Fibroblast of skin of scalp (primary cell): ENCODE results near the gene BDNF. TPM values are rescaled to one million over a fixed set of nuclear protein-coding genes. Genes with fewer than 3 reads are reported as not detected.
"Not testable (repeated sequence)": the region's sequence is repeated elsewhere in the genome, so short reads cannot be mapped to it uniquely, and the experiment has no call there.

Source experiments
- DNase-seq: peaks from one replicate; pipeline ENCODE4 v3.0.0-alpha.2; 2013
- polyA plus RNA-seq, 2 experiments: library from polyadenylated mRNA; unstranded; fragments of 120-200 nt; gene quantifications; one replicate each; pipeline ENCODE4 v1.2.1, GENCODE V29; 2013; ENCODE audit not compliant: insufficient read length in 2 of 2

BDNF gene
- polyA plus RNA-seq (2013, experiment 1 of 2; ENCODE audit: insufficient read length): 14.4 TPM
- polyA plus RNA-seq (2013, experiment 2 of 2; ENCODE audit: insufficient read length): 15.1 TPM

DNA sequence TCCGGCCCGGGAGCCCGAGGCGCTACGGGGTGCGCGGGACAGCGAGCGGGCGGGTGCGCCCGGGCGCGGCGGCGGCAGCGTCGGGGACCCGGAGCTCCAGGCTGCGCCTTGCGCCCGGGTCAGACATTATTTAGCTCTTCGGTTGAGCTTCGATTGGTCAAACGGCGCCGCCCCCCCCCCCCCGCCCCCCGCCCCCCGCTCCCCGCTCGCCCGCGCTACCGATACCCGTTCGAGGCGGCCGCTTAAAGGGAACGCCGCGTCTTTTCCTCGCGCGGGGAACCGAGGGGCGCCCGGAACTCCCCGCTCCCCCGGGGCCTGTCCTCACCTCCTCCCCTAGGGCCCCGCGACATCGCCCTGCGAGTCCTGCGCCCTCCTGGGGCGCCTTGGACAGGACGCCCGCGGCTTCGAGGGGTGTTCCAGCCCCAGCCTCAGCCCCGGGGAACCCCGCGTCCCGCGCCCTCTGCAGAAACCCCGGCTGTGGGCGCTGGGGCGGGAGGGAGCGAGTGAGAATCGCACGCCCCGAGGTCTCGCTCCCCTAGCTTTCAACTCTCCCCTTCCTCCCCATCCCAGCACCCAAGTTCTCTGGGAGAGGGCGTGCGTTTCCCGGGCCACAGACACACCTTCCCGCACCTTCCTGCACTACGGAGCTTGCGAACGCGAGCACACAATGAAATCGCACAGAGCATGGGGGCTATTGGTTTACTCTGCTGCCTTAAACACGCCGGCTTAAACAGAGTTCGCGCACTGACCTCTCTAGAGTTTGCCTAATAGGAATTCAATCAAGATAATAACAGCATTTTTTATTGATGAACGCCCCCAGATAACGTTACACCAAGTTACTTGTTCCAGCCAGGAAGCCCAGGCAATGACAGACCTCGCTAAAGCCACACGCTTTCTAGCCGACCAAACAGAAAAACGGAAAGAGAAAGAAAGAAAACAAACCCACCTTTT, at the start of gene BDNF:
BDNF (minus strand) TSS at position 105 of the 951 bp plus-strand sequence. CDS start 41,891 bp downstream, outside the sequence.
- DNase-seq: peak; percentile 62

DNA sequence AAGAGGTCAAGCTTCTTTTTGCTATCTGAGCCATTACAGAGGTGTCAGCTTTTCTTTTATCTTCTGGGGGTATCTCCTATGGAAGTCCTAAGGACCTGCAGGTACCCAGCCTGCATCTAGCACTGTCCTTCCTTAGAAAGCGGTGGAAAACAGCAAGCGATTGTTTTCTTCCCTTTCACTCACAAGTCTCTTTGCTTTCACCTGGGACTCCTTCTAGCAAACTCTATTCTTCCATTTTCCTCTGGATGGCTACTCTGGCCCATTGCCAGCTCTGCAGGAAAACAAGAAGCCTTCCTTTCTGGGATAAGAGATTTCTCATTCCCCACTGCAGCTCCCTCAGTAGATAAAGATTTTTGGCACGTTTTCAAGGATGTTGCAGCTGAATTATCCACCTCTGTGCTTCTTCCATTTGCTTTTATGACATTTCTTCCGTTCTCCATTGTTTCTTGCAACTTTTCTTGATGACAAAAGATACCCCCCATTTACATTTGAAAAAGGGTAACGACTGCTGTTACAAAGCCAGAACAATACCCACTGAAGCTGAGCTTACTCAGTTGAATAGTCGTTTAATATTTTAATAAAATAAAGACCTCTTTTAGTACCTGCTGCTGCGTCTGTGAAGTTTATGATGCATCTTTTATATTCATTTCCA, 40.2 kb upstream of the BDNF start:
- DNase-seq: no peak

DNA sequence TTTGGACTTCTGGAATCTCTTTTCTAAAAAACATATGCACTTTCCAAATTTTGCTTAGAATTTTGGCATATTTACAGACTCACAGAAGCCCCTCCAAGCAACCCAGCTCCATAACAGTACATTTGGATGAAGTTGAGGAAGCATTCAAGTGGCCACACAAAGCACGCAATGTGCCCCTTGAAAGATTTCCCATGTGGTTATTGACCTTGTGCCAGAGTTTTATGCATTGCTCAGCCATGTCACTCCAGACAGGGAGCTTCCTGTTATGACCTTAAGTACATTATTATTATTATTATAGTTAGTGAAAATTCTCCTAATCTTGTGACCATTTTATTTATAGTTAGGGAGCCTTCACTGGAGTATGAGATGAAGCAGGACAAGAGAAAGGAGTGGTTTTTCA, 35.0 kb upstream of the BDNF start:
- no peak for DNase-seq

DNA sequence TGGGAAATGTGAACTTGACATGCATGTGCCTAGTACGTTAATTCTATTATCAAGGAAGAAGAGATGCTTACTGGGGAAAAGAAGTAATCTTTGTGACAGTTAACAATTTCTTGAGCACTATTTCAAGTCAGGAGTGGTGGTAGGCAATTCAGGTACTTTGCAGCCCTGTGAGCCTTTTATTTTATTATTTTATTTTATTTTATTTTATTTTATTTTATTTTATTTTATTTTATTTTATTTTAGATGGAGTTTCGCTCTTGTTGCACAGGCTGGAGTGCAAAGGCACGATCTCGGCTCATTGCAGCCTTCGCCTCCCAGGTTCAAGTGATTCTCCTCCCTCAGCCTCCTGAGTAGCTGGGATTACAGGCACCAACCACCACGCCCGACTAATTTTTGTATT, 31.5 kb upstream of the BDNF start:
- DNase-seq: not testable (repeated sequence)

DNA sequence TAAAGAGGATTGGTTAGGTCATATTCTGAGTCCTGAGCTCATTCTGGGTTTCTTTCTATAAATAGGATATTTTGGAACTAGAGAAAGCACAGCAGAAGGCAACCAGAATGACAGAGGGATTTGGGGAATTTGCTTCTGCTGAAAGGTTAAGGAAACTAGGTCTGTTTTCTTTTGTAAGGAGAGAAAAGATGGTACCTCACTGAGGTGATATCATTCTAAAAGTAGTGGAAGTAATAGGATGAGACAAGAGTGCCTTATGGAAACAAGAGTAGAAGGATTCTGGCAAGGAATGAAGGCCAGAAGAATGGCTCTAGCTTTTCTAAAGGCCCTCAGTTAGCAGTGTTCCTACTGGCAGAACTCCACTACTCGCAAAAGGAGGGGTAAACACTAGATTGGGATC, 26.7 kb upstream of the BDNF start:
- no peak for DNase-seq

DNA sequence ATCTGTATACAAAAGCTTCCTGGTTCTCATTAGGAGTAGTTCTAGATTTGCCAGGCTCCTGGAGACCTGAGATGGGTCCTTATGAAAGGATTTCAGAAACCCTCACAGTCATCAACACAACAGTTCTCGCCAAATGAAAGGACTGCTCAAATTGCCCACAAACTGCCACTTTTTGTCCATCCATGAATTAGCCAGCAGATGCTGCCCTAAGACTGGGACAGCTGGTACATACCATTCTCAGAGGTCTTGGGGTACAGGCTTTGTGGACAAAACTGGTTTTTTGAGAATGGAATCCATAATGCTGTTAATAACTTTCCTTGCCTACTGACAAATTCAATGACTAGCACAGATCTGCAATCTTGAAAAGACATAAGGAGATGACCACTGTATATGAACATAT, 23.4 kb upstream of the BDNF start:
- DNase-seq: peak; percentile 24

DNA sequence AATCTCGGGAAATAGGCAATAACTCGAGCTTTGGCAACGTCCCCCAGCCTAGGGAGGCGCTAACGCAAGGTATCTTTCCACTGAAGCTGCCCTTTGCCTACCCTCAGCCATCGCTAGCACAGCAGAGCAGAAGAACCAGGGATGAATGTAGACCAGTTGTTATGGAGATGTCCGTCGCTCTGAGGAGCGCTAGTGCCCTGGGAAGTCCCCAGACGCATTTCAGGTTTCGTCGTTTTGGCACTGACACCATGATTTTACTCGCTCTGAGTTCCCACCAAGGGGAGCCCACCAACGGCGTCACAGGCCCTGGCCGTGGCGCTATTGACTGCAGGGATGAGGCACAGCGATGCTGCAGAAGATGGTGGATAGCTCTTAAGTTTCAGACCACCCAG, 22.7 kb upstream of the BDNF start:
- peak; percentile 9 for DNase-seq

DNA sequence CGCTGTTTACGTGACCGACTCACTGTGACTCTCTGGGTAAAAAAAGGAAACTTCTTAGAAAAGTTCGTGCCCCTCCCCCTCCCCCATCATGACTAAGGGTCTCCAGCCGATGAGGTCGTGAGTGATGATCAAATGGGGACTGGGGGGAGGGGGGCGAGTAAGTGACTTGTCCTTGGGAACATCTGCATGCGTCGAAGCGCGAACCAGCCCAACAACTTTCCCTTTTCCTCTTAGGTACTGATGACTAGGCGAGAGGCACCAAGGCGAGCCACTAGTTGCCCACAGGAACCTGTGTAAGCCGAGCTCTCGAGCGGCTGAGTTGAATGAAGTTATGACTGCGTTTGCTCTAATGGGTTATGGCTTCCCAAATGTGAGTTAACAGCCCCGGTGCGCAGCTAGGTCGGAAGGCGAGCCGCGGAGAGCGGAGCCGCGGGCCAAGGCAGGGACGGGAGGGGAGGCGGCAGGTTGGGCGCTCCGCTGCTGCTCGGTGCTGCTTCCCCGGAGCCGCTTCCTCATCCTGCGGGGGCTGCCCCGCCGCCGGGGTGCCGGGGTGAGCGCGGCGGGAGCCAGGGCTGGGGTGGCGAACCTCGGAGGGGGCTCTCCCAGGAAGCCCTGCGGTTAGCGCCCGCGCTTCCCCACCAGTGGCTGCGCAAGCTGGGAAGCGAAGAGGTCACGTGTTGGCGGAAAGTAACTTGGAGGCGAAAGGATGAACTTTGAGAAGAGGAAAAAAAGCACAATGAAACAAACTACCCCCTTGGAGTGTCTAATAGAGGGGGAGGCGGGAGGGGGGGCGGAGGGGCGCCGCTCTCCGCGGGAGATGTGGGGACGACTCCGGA, 22.1 kb upstream of the BDNF start:
- peak; percentile 38 for DNase-seq

DNA sequence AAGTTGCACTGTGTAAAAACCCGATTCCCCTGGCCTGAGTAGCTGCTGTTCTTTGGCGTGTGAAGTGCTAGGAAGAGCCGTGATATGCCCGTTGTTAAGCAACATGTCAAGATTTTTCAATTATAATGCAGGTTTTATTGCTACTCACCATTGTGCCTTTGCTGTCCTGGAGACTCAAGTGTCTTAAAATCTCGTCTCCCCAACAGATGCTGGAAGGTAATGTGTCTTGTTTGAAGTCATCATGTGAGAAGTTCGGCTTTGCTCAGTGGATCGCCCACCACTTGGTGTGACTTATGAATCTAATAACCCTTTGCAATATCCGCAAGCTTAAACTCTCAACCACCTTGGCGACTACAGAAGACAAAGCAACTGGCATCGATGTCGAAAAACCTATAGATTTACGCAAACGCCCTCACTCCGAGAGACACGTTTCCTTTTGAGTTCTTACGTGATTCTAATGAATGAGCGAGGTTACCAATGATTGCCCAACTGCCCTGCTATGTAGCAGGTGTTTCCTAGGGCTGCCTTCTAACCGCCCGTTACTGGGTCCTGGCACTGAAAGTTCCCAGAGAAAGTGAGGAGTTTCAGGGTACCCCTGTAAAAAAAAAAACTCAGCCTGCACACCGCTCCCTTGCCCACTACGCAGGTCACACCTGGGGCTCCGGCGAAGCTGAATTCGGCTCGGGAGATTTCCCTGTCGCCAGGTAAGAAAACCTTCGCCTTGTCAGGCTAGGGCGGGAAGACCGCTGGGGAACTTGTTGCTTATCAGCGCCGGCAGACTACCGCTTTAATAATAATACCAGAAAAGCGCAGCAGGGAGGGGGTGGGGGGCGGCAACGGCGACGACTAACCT, 21.2 kb upstream of the BDNF start:
- DNase-seq: no peak

DNA sequence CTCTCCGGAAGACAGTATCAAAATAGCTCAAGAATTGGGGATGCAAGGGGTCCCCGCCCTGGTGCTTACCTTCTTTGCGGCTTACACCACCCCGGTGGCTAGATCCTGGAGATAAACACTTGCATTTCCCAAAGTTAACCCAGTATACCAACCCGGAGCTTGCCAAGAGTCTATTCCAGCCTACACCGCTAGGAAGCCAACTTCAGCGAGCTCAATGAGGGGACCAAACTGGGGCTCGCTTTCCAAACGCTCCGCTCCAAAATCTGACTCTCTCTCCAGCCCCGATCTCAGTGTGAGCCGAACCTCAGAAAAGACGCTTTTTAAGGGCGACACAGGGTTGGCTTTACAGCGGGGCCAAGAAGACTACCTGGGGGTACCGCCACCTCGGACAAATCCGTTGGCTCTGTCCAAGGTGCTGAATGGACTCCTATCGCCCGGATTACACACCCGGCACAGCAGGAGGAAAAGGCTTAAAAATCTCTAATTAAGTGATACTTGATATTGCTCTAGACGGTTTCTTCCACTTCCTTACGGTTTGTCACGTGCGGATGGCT, 20.1 kb upstream of the BDNF start:
- peak; percentile 66 for DNase-seq

DNA sequence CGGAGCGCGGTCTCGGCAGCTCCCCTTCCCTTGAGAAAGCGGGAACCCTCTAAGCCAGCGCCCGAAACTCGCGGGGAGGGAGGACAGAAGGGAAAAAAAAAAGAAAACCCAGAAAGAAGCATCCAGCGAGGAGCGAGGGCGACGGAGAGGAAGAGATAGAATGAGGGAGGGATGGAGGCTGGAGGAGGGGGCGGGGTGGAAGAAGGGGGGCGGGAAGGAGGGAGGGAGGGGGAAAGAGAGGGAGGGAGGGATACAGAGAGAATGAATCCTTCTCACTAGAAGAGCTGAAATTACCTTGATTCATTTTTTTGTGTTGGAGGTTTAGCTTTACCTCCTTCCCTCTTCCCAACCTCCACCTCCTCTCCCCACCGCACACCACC, 19.3 kb upstream of the BDNF start:
- peak; percentile 26 for DNase-seq

DNA sequence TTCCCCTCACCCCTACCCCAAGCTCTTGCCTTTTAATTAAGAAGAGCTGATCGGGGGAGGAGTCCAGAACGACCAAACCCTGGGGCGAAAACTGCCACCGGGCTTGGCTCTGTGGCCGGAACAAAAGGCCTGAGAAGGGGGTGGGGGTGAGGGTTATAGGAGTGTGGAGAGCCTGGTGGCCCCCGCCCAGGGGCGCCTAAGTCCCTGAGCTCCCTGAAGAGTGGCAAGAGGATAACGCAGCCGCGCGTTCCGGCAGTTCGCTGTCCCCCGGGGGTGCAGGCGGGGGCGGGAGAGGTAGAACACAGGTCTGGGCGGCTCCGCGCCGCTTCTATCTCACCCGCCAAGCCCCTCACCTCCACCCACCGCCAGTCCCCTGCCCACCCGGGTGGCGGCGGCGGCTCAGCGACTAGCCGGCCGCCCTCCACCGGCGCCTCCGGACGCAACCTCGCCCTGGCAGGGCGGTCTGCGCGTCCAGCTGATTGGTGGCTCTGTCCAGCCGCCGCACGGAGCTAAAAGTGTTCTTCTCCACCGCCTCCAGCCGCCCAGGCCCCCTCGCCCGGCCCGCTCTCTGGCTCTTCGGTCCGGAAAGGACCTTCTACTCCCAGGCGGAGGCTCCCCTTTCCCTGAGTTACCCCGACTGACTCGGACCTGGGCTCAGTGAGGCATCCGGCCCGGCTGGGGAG, 18.7 kb upstream of the BDNF start:
- DNase-seq: peak; percentile 69

DNA sequence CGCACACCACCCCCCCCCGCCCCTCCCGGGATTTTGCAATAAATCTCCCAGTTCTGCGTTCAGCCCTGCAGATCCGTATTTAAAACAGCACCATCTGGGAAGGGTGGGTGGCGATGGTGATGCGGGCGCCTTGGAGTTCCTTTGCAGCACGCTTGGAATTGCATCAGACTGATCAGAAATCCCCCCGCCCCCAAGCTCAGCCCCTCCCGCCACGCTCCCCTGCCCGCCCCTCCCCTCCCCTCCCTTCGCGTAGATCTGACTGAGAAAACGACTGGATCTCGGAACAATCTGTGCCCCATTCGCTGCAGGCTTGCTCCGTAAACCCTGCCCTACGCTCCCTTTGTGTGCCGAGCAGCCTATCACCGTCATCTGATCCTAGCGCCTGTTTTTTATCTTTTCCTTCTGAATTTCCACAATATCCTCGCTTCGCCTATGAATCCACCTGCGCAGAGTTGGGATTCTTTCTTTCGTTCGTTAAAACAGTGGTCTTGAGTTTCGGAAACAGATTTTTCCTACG, 18.1 kb upstream of the BDNF start:
- DNase-seq: peak; percentile 96

DNA sequence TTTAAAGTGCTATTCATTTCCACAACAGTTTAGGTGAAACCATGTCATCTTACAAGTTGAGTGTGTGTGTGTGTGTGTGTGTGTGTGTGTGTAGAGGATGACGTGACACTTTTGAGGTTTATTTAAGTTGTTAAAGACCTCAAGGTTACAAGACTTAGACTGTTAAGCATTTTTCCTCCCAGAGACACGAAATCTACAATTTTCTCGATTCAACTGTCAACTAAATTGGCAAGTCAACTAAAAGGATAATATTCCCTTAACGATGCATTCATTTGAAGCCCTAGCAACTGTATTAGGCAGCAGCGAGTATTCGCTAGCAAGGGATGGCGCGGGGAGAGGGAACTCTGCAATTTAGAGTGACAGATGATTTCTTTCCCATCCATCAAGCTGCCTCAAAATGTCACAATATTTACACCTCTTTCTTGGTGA, 17.6 kb upstream of the BDNF start:
- peak; percentile 20 for DNase-seq

DNA sequence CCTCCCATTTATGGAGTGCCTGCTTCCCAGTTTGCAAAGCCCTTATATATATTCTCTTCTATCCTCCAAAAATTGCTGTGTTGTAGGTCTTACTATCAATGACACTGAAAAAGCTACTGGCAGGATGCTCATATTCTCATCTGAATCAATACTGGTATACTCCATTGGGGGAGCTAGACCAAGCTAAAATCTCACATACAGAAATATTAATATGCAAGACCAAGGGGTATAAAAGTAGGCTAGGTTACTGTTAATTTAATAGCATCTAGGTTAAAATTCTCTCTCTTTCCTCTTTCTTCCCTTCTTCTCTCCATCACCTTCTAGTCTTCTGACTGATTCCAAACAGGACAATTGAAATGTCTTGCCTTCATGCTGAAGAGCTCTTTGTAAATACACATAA, 17.1 kb upstream of the BDNF start:
- peak; percentile 46 for DNase-seq

DNA sequence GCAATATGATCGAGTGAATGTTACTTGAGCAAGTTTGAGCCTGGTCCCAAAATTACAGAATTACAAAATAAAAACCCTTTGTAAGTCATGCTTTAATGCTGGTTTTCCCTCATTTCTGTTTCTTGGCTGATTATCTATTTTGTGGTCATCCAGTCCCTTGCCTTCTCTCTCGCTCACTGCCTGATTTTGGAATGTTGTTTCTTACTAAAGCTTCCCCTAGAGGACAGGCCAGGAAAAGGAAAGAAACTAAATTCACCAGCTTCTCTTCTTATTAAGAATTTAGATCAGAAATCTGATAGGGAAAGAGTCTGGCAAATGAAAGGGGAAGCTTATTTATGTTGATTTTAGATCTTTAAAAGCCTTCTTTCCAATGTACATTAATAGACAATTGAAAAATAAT, 16.6 kb upstream of the BDNF start:
- peak; percentile 71 for DNase-seq

DNA sequence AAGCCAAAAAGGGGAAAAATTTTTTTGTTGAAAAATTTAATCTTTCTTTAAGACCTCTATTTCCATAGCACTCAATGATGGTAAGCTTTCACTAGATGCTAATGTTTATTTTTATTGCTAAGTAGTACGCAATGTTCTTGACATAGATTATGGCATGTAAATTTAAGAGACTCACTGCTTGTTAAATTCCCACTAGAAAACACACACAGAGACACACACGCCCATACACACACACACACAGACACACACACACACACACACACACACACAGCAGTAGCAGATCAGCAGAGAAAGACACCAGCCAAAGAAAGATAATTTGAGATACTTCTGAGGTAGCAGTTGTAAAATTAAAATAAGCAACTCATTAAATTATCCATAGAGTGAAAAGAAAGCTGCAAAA, 16.0 kb upstream of the BDNF start:
- no peak for DNase-seq

DNA sequence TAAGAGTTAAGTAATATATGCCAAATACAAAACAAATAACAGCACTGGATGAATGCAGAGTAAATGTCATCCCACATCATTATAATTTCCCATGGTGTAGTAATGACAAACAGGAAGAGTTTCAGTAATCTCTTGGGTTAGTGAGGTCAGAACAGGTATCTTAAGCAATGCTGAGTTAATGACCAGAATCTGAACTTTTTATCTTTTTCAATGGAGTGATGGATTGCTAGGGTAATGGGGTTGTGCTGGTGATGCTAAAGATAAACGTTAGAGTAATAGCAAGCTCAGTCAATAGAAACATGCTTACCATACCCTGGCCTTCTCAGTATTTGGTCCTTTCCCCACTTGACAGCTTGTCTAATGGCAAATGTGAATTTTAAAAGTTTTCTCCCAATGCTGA, 11.5 kb upstream of the BDNF start:
- DNase-seq: no peak

DNA sequence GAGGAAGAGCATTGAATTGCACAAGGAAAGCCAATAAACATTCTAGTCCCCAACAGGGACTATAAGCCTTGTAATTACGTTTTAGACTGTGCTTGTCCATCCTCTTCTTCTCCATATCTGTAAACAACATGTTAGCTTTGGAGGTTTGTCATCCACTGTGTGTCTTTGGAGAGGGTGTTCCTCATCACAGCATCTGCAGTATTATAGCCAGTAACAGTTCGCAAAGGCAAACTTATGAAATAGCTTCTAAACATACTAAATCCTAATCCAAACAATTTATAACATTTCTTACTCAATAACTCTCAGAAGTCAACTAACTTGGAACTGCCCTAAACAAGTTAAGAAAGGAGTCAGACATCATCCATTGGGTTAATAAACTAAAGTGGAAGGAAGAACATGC, 10.3 kb upstream of the BDNF start:
- no peak for DNase-seq

DNA sequence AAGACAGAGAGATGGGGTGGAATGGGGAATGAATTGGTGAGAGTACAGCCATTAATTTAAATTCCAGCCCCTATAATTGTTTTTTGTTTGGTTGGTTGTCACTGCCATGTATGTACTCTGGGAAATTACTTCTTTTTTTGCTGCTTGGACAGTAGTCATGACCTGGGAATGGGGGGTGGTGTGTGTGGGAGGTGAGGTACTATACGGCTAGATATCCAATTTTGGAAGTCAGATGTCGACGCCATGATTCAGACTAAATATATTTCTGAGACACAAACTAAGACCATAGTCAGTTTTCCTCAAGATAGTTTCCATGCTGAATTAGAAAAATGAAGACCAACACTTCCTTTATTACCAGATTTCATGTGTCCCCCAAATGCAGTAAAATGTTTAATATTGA, 7.4 kb upstream of the BDNF start:
- DNase-seq: no peak
